Adrenal gland (tissue), 5 donors: ENCODE data around the gene TM4SF18.

Experiments
- POLR2A ChIP-seq, 2 donors: fragments of 450-650 bp; IDR thresholded peaks; one replicate each; pipeline ENCODE4 v1.6.1; 2017; ENCODE audit warnings: antibody characterized with exemption in 2 of 2, mild to moderate bottlenecking in 2 of 2, moderate library complexity in 1 of 2
- TF ChIP-seq, protein P1 (sequence below), 6 experiments: fragments of 450-650 bp in 4 of 6; fragments of 200-600 bp in 2 of 6; sonication (generic) in 1 of 6; IDR thresholded peaks; 1 replicate in 5 of 6; 2 replicates in 1 of 6; pipeline versions ENCODE4 v1.5.1 to v1.8.0; 2016 to 2021; ENCODE audit warnings: antibody characterized with exemption in 6 of 6, mild to moderate bottlenecking in 2 of 6, moderate library complexity in 1 of 6
- donor health status: DM: no; HTN: no; CAD: no.

DNA sequence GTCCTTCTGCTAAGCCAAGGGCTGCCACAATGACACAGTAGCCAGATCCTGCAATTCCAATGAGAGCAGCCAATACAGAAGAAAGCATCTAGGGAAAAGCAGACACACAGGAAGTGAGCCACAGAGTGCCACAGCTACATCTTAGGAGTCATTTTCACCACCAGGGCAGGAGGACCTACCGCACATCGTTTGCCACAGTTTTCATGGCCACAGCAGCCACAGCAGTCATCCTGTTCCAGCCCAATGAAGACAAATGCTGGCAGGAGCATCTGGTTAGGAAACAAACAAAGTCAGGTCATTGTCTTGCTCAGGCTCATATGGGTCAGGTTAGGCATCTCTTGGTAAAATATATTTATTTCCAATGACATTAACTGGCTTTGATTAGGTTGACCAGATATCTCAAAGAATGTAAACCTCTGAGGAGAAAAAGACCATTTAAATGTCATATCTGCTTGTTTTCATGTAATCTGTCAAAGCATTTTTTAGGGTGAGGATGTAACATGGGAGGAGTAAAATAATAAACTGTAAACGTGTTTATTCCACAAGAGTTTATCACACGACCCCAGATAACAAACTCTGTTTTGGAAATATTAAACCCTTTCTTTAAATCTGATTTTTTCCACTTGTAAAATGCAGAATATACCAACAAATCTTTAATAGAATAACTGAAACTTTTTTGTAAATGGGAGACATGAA lies 42.2 kb upstream of the TM4SF18 start:
- TF ChIP-seq POLR2A (IDR thresholded peaks at IDR 0.05), result no peak
- TF ChIP-seq, protein P1, sequence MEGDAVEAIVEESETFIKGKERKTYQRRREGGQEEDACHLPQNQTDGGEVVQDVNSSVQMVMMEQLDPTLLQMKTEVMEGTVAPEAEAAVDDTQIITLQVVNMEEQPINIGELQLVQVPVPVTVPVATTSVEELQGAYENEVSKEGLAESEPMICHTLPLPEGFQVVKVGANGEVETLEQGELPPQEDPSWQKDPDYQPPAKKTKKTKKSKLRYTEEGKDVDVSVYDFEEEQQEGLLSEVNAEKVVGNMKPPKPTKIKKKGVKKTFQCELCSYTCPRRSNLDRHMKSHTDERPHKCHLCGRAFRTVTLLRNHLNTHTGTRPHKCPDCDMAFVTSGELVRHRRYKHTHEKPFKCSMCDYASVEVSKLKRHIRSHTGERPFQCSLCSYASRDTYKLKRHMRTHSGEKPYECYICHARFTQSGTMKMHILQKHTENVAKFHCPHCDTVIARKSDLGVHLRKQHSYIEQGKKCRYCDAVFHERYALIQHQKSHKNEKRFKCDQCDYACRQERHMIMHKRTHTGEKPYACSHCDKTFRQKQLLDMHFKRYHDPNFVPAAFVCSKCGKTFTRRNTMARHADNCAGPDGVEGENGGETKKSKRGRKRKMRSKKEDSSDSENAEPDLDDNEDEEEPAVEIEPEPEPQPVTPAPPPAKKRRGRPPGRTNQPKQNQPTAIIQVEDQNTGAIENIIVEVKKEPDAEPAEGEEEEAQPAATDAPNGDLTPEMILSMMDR (IDR thresholded peaks at IDR 0.05), result no peak
